RWPE2 (cell line): ENCODE measurements around the gene LRMDA.

ENCODE experiments used
- ATAC-seq: fragments of 200-7000 bp; cut with Tn5 transposase; 3 replicates; pipeline ENCODE4 v1.9.1; 2021; ENCODE audit warnings: low read depth
- DNase-seq: peaks from one replicate; pipeline ENCODE4 v3.0.0-alpha.2; 2020; ENCODE audit warnings: low spot score
- H3K27ac ChIP-seq: fragments of 450-650 bp; 2 replicates; pipeline ENCODE4 v1.5.1; 2017; ENCODE audit warnings: mild to moderate bottlenecking; ENCODE audit not compliant: poor library complexity, severe bottlenecking
- H3K27me3 ChIP-seq: fragments of 250-450 bp; sonication (Bioruptor Pico); 2 replicates; pipeline ENCODE4 v1.5.1; 2021; ENCODE audit warnings: mild to moderate bottlenecking, moderate library complexity; ENCODE audit not compliant: insufficient read depth, poor library complexity, severe bottlenecking
- H3K36me3 ChIP-seq: fragments of 250-450 bp; sonication (Bioruptor Pico); 2 replicates; pipeline ENCODE4 v1.5.1; 2020; ENCODE audit warnings: low read depth, mild to moderate bottlenecking, moderate library complexity
- H3K4me1 ChIP-seq: fragments of 250-450 bp; sonication (Bioruptor Pico); 2 replicates; pipeline ENCODE4 v1.5.1; 2021; ENCODE audit warnings: mild to moderate bottlenecking, moderate library complexity; ENCODE audit not compliant: insufficient read depth, poor library complexity, severe bottlenecking
- H3K4me3 ChIP-seq: fragments of 250-450 bp; sonication (Bioruptor Pico); 2 replicates; pipeline ENCODE4 v1.5.1; 2021; ENCODE audit warnings: mild to moderate bottlenecking, moderate library complexity; ENCODE audit not compliant: severe bottlenecking
- H3K9me3 ChIP-seq: fragments of 250-450 bp; sonication (Bioruptor Pico); 2 replicates; pipeline ENCODE4 v1.5.1; 2021; ENCODE audit warnings: mild to moderate bottlenecking, moderate library complexity; ENCODE audit not compliant: severe bottlenecking
- TF ChIP-seq, protein P1 (sequence below): fragments of 450-650 bp; IDR thresholded peaks from one replicate; pipeline ENCODE4 v1.5.1; 2017; ENCODE audit warnings: mild to moderate bottlenecking, moderate library complexity; ENCODE audit not compliant: poor library complexity, severe bottlenecking

Gene LRMDA

DNA sequence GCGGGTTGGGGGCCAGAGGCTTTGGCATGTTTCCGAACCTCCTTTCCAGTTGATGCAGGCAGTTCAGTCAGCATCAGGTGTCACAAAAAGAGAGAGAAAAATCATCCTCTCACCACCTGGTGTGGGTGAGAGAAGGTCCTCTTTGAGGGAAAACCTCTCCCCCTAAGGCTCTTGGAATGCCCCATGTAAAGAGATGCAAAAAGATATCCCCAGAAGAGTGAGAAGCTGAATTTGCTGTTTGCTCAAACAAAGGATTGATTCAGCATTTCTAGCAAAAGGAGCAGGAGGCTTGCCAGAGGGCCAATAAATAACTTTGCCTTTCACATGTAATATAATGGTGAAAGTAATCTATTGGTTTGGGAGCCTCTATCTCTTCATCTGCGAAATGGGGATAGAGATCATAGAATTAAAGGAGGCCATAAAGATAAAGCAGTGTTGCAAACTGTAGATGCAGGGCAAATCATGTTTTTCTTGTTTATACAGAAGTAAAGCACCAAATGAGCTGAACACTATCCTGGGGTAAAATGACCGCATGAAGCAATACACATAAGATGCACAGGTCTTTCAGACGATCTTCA lies 425.9 kb downstream of the LRMDA start:
- H3K9me3 ChIP-seq = no peaks in the 10 kb centered on the region
- ATAC-seq (no peak), DNase-seq (no peak)
- H3K4me3 ChIP-seq = no peak overlapping the region
- no peaks in the 10 kb centered on the region for H3K36me3 ChIP-seq
- H3K27ac ChIP-seq = no peak overlapping the region
- TF ChIP-seq, protein P1, sequence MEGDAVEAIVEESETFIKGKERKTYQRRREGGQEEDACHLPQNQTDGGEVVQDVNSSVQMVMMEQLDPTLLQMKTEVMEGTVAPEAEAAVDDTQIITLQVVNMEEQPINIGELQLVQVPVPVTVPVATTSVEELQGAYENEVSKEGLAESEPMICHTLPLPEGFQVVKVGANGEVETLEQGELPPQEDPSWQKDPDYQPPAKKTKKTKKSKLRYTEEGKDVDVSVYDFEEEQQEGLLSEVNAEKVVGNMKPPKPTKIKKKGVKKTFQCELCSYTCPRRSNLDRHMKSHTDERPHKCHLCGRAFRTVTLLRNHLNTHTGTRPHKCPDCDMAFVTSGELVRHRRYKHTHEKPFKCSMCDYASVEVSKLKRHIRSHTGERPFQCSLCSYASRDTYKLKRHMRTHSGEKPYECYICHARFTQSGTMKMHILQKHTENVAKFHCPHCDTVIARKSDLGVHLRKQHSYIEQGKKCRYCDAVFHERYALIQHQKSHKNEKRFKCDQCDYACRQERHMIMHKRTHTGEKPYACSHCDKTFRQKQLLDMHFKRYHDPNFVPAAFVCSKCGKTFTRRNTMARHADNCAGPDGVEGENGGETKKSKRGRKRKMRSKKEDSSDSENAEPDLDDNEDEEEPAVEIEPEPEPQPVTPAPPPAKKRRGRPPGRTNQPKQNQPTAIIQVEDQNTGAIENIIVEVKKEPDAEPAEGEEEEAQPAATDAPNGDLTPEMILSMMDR = no peak
- H3K4me1 ChIP-seq = no peaks in the 10 kb centered on the region
- no peaks in the 10 kb centered on the region for H3K27me3 ChIP-seq

GRCh38 chr10:75857896-75858295 lies 426.5 kb downstream of the LRMDA start:
- TF ChIP-seq, protein P1 = no peak
- Histone ChIP-seq H3K36me3 (no peaks in the 10 kb centered on the region), H3K27ac (no peak overlapping the region), H3K4me1 (no peaks in the 10 kb centered on the region), H3K9me3 (no peaks in the 10 kb centered on the region), H3K4me3 (no peak overlapping the region), H3K27me3 (no peaks in the 10 kb centered on the region)
- DNase-seq (no peak), ATAC-seq (no peak)

GRCh38 chr10:75858339-75858738 lies 426.9 kb downstream of the LRMDA start:
- no peak overlapping the region for H3K4me3 ChIP-seq
- H3K36me3 ChIP-seq = no peaks in the 10 kb centered on the region
- DNase-seq = no peak
- no peak overlapping the region for H3K27ac ChIP-seq
- no peaks in the 10 kb centered on the region for H3K9me3 ChIP-seq
- H3K27me3 ChIP-seq = no peaks in the 10 kb centered on the region
- TF ChIP-seq, protein P1 = no peak
- no peak for ATAC-seq
- H3K4me1 ChIP-seq = no peaks in the 10 kb centered on the region

- TF ChIP-seq, protein P1 = no peak
- Histone ChIP-seq H3K4me3 (no peak overlapping the region), H3K9me3 (no peaks in the 10 kb centered on the region), H3K36me3 (no peaks in the 10 kb centered on the region), H3K27me3 (no peaks in the 10 kb centered on the region), H3K4me1 (no peaks in the 10 kb centered on the region), H3K27ac (no peak overlapping the region)
- ATAC-seq = no peak
- DNase-seq = no peak
Measured at GRCh38 chr10:75859141-75859540, 427.7 kb downstream of the LRMDA start.

DNA sequence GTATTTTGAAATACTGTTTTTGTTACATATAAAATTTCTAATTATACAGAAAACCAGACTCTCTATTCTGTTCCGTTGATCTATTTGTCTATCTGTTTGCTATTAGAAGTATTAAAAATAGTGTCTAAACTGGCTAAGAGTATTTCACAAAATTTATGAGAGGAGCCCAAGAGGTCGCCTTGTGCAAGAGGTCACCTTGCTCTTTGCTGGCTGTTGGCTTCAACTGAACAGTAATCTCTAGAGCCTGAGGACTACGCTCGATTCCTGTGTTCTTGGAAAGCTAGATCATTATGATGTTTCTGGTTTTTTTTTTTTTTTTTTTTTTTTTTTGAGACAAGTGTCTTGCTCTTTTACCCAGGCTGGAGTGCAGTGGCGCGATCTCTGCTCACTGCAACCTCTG lies 428.6 kb downstream of the LRMDA start:
- no peaks in the 10 kb centered on the region for H3K9me3 ChIP-seq
- no peak overlapping the region for H3K4me3 ChIP-seq
- ATAC-seq = no peak
- H3K36me3 ChIP-seq = no peaks in the 10 kb centered on the region
- no peaks in the 10 kb centered on the region for H3K27me3 ChIP-seq
- TF ChIP-seq, protein P1 = no peak
- no peak overlapping the region for H3K27ac ChIP-seq
- DNase-seq = no peak
- no peaks in the 10 kb centered on the region for H3K4me1 ChIP-seq
